Mesodermal cell (in vitro differentiated cells): ENCODE measurements around the gene SPAG9.
A peak's percentile ranks its signal among the peaks of the same experiment; 100 is the strongest.
"Not testable (repeated sequence)": the region's sequence is repeated elsewhere in the genome, so short reads cannot be mapped to it uniquely, and the experiment has no call there.

Source experiments
- H3K27ac ChIP-seq: 2 replicates; pipeline ENCODE4 v1.7.0; 2013; ENCODE audit warnings: mild to moderate bottlenecking, low read depth, low read length, moderate library complexity; ENCODE audit not compliant: severe bottlenecking
- H3K36me3 ChIP-seq: 2 replicates; pipeline ENCODE4 v1.7.1; 2013; ENCODE audit warnings: mild to moderate bottlenecking, low read length, moderate library complexity; ENCODE audit not compliant: control insufficient read depth, insufficient read depth
- H3K4me1 ChIP-seq: one replicate; pipeline ENCODE4 v1.7.1; 2013; ENCODE audit warnings: mild to moderate bottlenecking, low read length; ENCODE audit not compliant: insufficient read depth, control insufficient read depth, poor library complexity, severe bottlenecking
- H3K4me3 ChIP-seq: 2 replicates; pipeline ENCODE4 v1.7.0; 2013; ENCODE audit warnings: low read length, control low read depth, mild to moderate bottlenecking; ENCODE audit not compliant: insufficient read depth, poor library complexity, severe bottlenecking; ENCODE audit errors: extremely low read depth
- H3K9me3 ChIP-seq: 2 replicates; pipeline ENCODE4 v1.7.1; 2013; ENCODE audit warnings: mild to moderate bottlenecking, low read length, moderate library complexity; ENCODE audit not compliant: control insufficient read depth
- WGBS, 2 experiments: methylation state at CpG; one replicate each; pipeline ENCODE4 v1.1.5; 2013; ENCODE audit warnings: missing lambda C conversion rate in 2 of 2; ENCODE audit not compliant: insufficient coverage in 2 of 2; 5-methylcytosine and 5-hydroxymethylcytosine counted together

The SPAG9 gene

DNA sequence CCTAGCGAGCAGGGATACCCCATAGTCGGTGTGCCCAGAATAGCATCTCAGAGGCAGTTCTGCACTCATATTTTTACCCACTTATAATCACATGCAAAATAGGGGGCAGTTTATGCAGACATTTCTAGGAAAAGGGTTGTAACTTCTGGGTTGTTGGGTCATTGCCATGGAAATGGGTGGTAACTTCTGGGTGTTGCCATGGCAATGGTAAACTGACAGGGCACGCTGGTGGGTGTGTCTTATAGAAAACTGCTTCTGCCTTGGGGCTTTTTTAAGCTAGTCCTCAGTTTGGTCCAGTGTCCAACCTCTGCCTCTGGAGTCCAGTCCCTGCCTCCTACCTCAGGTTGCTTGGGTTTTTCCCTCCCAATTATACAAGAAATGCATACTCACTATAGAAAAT lies 7.4 kb upstream of the SPAG9 start:
- H3K4me3 ChIP-seq: no peak overlapping the region
- no peaks in the 10 kb centered on the region for H3K9me3 ChIP-seq
- H3K27ac ChIP-seq: no peak overlapping the region
- H3K4me1 ChIP-seq: peaks cover 3% of the 10 kb centered on the region
- no peaks in the 10 kb centered on the region for H3K36me3 ChIP-seq
- WGBS, 2 experiments: 67 to 75% methylated on average over 1 of the region's 3 CpGs

DNA sequence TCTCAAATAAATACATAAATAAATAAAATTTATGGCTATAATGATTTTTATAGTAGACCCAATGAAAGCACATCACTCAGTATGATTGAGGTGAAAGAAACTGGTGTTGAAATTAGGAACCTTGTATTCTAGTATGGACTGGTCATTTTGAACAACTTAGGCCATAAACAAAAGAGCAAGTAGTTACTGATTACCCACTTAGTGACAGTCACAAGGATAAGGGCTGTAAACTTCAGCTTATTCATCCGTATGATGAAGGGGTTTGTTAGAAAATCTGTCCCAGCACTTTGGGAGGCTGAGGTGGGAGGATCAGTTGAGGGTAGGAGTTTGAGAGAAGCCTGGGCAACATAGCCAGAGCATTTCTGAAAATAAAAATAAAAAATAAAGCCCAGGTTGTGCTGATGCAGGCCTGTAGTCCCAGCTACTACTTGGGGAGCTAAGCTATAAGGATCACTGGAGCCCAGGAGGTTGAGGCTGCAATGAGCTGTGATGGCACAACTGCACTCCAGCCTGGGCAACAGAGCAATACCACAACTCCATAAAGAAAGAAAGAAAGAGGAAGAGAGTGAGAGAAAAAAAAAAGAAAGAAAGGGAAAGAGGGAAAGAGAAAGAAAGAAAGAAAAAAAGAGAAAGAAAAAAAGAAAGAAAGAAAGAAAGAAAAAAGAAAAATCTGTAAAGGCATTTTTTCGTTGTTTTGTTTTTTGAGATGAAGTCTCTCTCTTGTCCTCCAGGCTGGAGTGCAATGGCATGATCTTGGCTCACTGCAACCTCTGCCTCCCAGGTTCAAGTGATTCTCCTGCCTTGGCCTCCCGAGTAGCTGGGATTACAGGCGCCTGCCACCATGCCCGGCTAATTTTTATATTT lies 4.2 kb upstream of the SPAG9 start:
- Histone ChIP-seq H3K4me1 (peaks cover 4% of the 10 kb centered on the region), H3K9me3 (no peaks in the 10 kb centered on the region), H3K27ac (no peak overlapping the region), H3K36me3 (no peaks in the 10 kb centered on the region), H3K4me3 (no peak overlapping the region)
- WGBS, 2 experiments: 88 to 92% methylated on average over 2 of the region's 5 CpGs

DNA sequence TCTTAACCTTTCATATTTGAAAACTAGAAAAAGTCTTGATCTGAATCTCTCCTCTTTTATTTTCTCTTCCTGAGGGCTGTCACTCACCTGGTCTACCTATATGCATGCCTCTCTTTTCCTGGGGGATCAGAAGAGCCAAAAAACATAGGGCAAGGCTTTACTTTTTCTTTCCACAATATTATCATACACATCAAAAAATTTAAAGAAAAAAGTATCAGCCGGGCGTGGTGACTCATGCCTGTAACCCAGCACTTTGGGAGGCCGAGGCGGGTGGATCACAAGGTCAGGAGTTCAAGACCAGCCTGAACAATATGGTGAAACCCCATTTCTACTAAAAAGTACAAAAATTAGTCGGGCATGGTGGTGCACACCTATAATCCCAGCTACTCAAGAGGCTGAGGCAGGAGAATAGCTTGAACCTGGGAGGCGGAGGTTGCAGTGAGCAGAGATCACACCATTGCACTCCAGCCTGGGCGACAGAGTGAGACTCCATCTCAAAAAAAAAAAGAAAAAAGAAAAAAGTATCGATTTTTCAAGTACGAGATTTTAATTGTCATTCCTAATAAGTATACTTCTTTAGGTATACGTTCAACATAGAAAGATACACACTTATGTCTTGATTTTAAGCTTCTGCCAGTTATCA lies 1.9 kb upstream of the SPAG9 start:
- H3K4me3 ChIP-seq, H3K9me3 ChIP-seq, H3K36me3 ChIP-seq, H3K27ac ChIP-seq: not testable (repeated sequence)
- 85 to 94% methylated on average over 4 to 5 of the region's 10 CpGs for WGBS, 2 experiments
- H3K4me1 ChIP-seq: peaks cover 10% of the 10 kb centered on the region

DNA sequence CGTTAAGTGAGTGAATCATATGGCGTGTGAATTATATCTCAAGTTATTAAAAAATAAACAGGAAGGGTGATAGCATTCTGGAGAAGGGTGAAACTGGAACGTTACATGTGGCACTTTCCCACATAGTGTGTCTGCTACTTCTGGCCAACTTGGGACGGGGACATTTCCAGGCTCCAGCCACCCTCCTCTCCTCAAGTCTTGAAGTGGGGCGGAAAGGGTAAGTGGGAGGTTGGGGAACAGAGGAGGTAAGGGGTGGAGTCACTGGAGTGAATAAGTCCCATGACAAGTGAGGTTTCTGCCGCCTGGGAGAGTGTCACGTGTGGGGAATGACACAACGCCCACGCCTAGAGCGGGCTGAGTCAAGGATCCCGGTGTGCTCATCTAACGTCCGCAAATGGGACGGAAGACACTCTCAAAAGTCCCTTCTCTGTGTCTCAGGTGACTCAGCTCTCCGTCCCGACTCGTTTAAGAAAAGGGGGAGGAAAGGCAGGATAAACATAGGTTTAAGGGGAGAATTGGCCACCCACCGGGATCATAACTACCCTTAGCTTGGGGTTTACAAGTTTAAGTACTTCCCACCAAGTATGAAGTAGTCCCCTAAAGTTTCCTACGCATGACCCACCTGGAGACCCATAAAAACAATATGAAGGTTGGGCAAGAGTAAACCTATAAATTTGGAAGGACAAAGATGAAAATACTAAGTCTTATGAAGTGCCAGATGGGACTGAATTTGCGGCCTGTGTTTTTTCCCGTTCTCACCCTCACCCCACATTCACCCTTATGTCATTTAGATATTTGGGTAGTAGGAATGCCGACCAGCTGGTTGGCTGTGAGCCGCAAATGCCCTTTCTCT lies 1.2 kb upstream of the SPAG9 start:
- Histone ChIP-seq H3K4me1 (peaks cover 10% of the 10 kb centered on the region), H3K27ac (peak overlapping the region; percentile 96), H3K9me3 (no peaks in the 10 kb centered on the region), H3K36me3 (peaks cover 4% of the 10 kb centered on the region), H3K4me3 (peak overlapping the region; percentile 54)
- 10 to 12% methylated on average over 9 to 14 of the region's 23 CpGs for WGBS, 2 experiments

DNA sequence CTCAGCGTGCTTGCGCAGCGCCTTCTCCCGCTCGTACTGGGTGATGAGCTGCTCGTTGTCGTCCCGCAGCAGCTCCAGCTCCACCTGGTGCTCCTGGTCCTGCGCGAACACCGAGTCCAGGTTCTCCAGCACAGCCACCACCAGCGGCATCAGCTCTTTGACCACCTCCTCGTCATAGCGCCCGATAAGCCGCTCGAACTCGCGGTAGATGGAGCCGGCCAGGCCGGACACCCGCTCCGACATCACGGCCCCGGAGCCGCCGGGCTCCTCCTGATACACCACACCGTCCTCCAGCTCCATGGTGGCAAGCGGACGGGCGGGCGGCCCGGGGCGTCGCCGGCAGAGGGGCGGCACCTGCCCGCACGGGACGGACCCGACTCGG lies 320 bp downstream of the SPAG9 start:
- Histone ChIP-seq H3K9me3 (no peaks in the 10 kb centered on the region), H3K27ac (peak overlapping the region; percentile 85), H3K4me1 (peaks cover 10% of the 10 kb centered on the region), H3K4me3 (peak overlapping the region; percentile 94), H3K36me3 (peaks cover 17% of the 10 kb centered on the region)
- 0% methylated on average over 22 to 28 of the region's 42 CpGs for WGBS, 2 experiments

DNA sequence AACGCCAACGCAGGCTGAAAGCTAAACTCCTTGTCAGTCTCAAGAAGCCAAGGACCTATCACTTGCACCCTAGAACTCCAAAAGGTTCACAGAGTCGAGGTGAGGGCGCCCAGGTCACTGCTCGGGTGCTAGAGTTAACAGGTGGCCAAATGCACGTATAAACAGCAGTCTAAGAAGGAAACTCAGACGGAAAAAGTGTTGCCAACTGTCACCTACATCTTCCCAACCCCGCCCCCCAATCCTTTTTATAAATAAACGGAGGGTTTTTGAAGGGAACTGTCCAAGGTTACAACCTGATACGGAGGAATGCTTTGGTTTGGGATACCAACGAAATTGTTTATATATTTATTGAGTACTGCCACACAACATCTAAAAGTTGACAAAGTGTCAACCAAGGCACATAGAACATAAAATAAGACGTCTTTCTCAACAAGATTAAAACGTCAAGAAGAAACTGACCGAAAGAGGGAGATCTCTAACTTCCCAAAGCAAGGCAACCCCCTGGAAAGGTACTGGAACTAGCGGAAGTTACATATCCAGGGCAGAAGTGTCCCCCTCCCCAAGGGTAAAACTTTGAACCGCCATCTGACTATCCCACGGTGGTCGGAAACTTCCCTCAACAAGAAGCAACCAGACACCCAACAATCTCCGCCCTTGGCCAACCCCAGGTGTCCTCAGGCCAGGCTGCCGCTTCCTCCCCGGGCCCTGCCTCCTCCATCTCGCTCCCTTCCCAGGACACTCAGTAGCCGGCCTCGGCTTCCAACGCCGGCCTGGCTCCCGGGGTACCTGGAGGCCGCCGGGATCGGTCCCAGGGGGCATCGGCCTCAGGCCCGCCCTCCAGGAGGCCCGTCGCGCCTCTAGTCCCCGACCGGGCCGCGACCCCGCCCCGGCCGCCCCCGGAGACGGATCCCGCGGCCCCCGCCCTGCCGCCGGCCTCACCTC lies 982 bp downstream of the SPAG9 start:
- peak overlapping the region; percentile 85 for H3K27ac ChIP-seq
- WGBS, 2 experiments: 4 to 6% methylated on average over 22 to 43 of the region's 49 CpGs
- peaks cover 18% of the 10 kb centered on the region for H3K36me3 ChIP-seq
- peaks cover 10% of the 10 kb centered on the region for H3K4me1 ChIP-seq
- peak overlapping the region; percentile 94 for H3K4me3 ChIP-seq
- no peaks in the 10 kb centered on the region for H3K9me3 ChIP-seq

DNA sequence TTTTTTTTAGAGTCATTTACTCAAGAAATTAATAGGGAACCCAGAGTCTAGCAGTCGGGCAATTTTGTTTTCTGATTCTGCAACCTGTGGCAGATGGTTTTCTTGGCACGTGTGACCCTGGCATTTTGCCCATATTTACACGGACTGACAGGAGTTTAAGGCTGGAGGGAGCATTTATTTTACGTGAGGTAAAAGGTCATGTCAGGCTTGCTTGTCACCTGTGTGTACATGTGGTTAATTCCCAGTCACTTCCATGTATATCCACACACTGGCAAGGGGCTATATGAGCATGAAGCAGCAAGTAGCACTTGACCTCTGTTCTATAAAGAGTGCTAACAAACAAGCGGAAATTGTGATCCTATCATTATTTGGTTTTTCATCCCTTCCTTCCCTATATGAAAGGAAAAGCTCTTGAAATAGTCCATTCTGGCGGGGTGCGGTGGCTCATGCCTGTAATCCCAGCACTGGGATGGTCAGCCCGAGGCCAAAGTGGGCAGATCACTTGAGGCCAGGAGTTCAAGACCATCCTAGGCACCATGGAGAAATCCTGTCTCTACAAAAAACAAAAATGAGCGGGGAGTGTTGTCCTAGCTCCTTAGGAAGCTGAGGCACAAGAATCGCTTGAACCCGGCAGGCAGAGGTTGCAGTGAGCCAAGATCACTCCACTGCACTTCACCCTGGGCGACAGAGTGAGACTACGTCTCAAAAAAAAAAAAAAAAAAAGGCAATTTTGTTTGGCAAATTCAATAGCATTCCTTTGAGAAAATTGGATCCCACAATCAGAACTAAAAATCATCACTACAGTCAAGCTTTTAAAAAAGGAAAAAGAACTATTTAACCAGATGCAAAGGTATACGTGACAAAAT lies 2.1 kb downstream of the SPAG9 start:
- 91 to 98% methylated on average over 6 to 11 of the region's 14 CpGs for WGBS, 2 experiments
- Histone ChIP-seq H3K4me3 (peak overlapping the region; percentile 94), H3K36me3 (peaks cover 22% of the 10 kb centered on the region), H3K9me3 (no peaks in the 10 kb centered on the region), H3K4me1 (peaks cover 10% of the 10 kb centered on the region), H3K27ac (no peak overlapping the region)

DNA sequence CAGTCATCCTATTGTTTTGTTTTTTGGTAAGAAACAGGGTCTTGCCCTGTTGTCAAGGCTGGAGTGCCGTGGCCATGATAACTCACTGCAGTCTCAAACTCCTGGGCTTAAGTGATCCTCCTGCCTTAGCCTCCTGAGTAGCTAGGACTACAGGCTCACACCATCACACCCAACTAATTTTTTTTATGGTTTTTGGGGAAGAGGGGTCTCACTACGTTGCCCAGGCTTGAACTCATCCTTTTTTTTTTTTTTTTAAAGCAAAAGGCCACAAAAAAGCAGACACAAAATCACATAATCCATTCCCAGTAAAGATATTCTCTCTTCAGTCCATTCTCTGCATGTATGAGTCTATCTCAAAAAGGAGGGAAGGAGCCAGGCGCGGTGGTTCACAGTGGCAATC lies 5.5 kb downstream of the SPAG9 start:
- Histone ChIP-seq H3K4me3 (no peak overlapping the region), H3K27ac (no peak overlapping the region), H3K36me3 (peaks cover 35% of the 10 kb centered on the region), H3K4me1 (peaks cover 6% of the 10 kb centered on the region), H3K9me3 (no peaks in the 10 kb centered on the region)
- WGBS, 2 experiments: 100% methylated on average over 1 of the region's 4 CpGs; no CpG with 5 or more reads in 1 of the 2 experiments

DNA sequence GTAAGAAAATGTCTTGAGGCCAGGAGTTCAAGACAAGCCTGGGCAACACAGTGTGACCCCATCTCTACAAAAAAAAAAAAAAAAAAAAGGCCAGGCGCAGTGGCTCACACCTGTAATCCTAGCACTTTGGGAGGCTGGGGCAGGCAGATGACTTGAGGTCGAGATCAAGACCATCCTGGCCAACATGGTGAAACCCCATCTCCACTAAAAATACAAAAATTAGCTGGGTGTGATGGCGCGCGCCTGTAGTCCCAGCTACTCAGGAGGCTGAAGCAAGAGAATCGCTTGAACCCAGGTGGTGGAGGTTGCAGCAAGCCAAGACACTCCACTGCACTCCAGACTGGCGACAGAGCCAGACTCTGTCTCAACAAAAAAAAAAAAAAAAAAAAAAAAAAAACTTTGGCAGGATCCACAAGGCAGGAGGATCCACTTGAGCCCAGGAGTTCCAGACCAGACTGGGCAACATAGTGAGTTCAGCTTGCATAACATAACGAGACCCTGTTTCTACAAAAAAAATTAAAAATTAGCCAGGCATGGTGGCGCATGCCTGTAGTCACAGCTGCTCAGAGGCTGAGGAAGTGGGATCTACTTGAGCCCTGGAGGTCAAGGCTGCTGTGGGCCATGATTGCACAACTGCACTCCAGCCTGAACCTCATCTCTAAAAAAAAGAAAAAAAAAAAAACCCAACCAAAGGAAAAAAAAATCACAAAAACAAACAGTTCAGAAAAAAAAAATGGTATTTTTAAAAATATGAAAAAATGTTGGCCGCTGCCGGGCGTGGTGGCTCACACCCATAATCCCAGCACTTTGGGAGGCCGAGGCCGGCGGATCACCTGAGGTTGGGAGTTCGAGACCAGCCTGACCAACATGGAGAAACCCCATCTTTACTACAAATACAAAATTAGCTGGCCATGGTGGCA lies 8.1 kb downstream of the SPAG9 start:
- 95% methylated on average over 9 to 11 of the region's 16 CpGs for WGBS, 2 experiments
- not testable (repeated sequence) for H3K27ac ChIP-seq

More for the DNA sequence above, 8.1 kb downstream of the SPAG9 start:
- H3K9me3 ChIP-seq, H3K4me1 ChIP-seq, H3K4me3 ChIP-seq: not testable (repeated sequence)
- peaks cover 40% of the 10 kb centered on the region for H3K36me3 ChIP-seq
